Loucy (cell line): Measurements from ENCODE around the gene LRRC46.

Source experiments
- H2AFZ ChIP-seq: fragments of 200-600 bp; sonication (generic); 2 replicates; pipeline ENCODE4 v1.6.0; 2016; ENCODE audit warnings: antibody characterized with exemption, mild to moderate bottlenecking, low read length, moderate library complexity
- H3F3A ChIP-seq: fragments of 200-600 bp; 2 replicates; pipeline ENCODE4 v1.6.0; 2016; ENCODE audit warnings: antibody characterized with exemption, low read depth, mild to moderate bottlenecking
- H3K27me3 ChIP-seq: fragments of 200-600 bp; sonication (generic); 2 replicates; pipeline ENCODE4 v1.6.1; 2014; ENCODE audit warnings: low read length, mild to moderate bottlenecking; ENCODE audit not compliant: insufficient read depth, poor library complexity, severe bottlenecking
- H3K36me3 ChIP-seq: fragments of 200-600 bp; sonication (generic); 2 replicates; pipeline ENCODE4 v1.6.1; 2016; ENCODE audit warnings: low read length; ENCODE audit not compliant: insufficient read depth
- H3K4me1 ChIP-seq: fragments of 200-600 bp; sonication (generic); 2 replicates; pipeline ENCODE4 v1.5.1; 2014; ENCODE audit warnings: low read length, mild to moderate bottlenecking; ENCODE audit not compliant: insufficient read depth, poor library complexity, severe bottlenecking
- H3K4me2 ChIP-seq: fragments of 200-600 bp; sonication (generic); 2 replicates; pipeline ENCODE4 v1.6.0; 2014; ENCODE audit warnings: antibody characterized with exemption, low read length, low read depth, mild to moderate bottlenecking; ENCODE audit not compliant: poor library complexity, severe bottlenecking
- H3K4me3 ChIP-seq: fragments of 200-600 bp; sonication (generic); 2 replicates; pipeline ENCODE4 v1.5.1; 2014; ENCODE audit warnings: low read length, mild to moderate bottlenecking, mixed read lengths; ENCODE audit not compliant: poor library complexity, severe bottlenecking
- H3K79me2 ChIP-seq: fragments of 200-600 bp; sonication (generic); 2 replicates; pipeline ENCODE4 v1.6.1; 2014; ENCODE audit warnings: low read length; ENCODE audit not compliant: insufficient read depth
- H3K9ac ChIP-seq: fragments of 200-600 bp; sonication (generic); 2 replicates; pipeline ENCODE4 v1.6.0; 2014; ENCODE audit warnings: mild to moderate bottlenecking, low read depth, low read length, moderate library complexity; ENCODE audit not compliant: poor library complexity, severe bottlenecking
- H3K9me2 ChIP-seq: fragments of 200-600 bp; sonication (generic); replicated peaks from 2 replicates; pipeline ENCODE4 v1.6.1; 2016; ENCODE audit warnings: low read depth, low read length, mixed read lengths
- H3K9me3 ChIP-seq: fragments of 200-600 bp; sonication (generic); 2 replicates; pipeline ENCODE4 v1.6.1; 2014; ENCODE audit warnings: mild to moderate bottlenecking, antibody characterized with exemption, low read length, low read depth; ENCODE audit not compliant: insufficient read depth
- H4K20me1 ChIP-seq: fragments of 200-600 bp; sonication (generic); 2 replicates; pipeline ENCODE4 v1.6.0; 2014; ENCODE audit warnings: antibody characterized with exemption, low read length, mild to moderate bottlenecking; ENCODE audit not compliant: insufficient read depth, poor library complexity, severe bottlenecking
- EZH2phosphoT487 ChIP-seq: fragments of 200-600 bp; IDR thresholded peaks from 2 replicates; pipeline ENCODE4 v1.6.1; 2018; ENCODE audit warnings: antibody characterized with exemption, mild to moderate bottlenecking, moderate library complexity, borderline replicate concordance
- TF ChIP-seq, protein P1 (sequence below): fragments of 200-600 bp; sonication (generic); conservative IDR thresholded peaks from 2 replicates; pipeline ENCODE4 v1.5.1; 2014; ENCODE audit warnings: mild to moderate bottlenecking, antibody characterized with exemption, low read length

The LRRC46 gene

DNA sequence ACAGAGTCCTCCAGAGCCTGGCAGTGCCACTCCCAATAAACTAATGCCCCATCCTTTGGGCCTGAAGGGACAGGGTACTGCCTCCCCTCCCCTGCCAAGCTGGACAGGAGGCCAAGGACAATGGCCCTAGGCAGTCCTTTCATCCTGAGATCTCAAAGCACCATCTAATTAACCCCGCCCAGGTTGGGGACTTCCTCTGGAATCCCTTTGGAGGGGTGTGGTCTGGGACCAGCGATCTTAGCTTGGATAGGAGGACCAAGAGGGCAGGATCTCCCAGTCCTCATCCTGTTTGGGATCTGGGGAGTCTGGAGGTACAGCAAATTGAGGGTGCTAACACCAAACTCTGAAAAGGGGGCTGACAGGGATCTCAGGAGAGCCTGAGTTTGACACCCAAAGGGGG, 37.6 kb downstream of the LRRC46 start:
- Histone ChIP-seq H4K20me1 (no peaks in the 10 kb centered on the region), H3K79me2 (no peaks in the 10 kb centered on the region), H3K36me3 (no peaks in the 10 kb centered on the region), H3K9ac (no peak overlapping the region), H2AFZ (no peak overlapping the region), H3F3A (no peaks in the 10 kb centered on the region), H3K4me3 (no peak overlapping the region), H3K27me3 (no peaks in the 10 kb centered on the region), H3K4me1 (no peaks in the 10 kb centered on the region), H3K9me3 (no peaks in the 10 kb centered on the region), H3K9me2 (no peaks in the 10 kb centered on the region), H3K4me2 (no peak overlapping the region)
- no peak for TF ChIP-seq EZH2phosphoT487
- TF ChIP-seq, protein P1, sequence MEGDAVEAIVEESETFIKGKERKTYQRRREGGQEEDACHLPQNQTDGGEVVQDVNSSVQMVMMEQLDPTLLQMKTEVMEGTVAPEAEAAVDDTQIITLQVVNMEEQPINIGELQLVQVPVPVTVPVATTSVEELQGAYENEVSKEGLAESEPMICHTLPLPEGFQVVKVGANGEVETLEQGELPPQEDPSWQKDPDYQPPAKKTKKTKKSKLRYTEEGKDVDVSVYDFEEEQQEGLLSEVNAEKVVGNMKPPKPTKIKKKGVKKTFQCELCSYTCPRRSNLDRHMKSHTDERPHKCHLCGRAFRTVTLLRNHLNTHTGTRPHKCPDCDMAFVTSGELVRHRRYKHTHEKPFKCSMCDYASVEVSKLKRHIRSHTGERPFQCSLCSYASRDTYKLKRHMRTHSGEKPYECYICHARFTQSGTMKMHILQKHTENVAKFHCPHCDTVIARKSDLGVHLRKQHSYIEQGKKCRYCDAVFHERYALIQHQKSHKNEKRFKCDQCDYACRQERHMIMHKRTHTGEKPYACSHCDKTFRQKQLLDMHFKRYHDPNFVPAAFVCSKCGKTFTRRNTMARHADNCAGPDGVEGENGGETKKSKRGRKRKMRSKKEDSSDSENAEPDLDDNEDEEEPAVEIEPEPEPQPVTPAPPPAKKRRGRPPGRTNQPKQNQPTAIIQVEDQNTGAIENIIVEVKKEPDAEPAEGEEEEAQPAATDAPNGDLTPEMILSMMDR, result no peak

DNA sequence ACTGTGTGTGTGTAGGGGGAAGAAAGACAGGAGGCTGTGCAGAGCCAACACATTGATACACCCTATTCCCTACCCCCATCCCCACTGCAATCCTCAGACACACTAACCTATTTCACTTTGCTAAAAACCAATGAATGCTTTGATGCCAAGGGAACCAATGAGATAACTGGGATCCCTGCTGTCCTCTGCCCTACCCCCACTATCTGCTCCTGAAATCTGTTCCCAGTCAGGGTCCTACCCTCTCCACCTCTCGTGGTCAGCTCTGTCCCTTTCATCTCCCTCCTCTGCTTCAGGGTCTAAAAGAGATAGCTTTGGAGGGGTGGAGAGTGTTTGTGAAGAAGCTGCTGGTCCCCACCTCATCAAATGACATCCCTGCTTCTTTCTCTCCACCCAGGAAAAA, 38.6 kb downstream of the LRRC46 start:
- no peaks in the 10 kb centered on the region for H3K9me2 ChIP-seq
- no peak overlapping the region for H3K9ac ChIP-seq
- no peak overlapping the region for H3K4me2 ChIP-seq
- no peaks in the 10 kb centered on the region for H3F3A ChIP-seq
- H3K4me1 ChIP-seq, result no peaks in the 10 kb centered on the region
- H2AFZ ChIP-seq, result no peak overlapping the region
- H3K27me3 ChIP-seq, result no peaks in the 10 kb centered on the region
- no peaks in the 10 kb centered on the region for H3K36me3 ChIP-seq
- no peak overlapping the region for H3K4me3 ChIP-seq
- H4K20me1 ChIP-seq, result no peaks in the 10 kb centered on the region
- TF ChIP-seq, protein P1, result no peak
- no peak for TF ChIP-seq EZH2phosphoT487
- H3K79me2 ChIP-seq, result no peaks in the 10 kb centered on the region
- no peaks in the 10 kb centered on the region for H3K9me3 ChIP-seq

DNA sequence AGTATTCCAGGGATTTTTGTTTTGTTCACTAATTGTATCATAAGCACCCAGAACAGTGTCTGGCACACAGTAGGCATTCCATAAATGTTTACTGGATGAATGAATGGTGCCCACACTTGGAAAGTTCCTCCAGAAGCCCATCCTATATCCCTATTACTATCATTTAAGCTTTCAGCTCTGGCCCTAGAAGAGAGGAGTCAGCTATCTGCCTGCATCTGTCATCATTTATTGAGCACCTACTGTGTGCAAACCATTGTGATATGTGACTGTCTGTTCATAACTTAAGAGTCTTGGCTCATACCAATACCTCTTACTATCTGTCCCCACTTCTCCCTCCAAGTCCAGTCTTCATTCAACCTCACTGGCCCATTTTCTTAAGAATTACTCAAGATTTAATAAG, 39.6 kb downstream of the LRRC46 start:
- Histone ChIP-seq H3K79me2 (no peaks in the 10 kb centered on the region), H2AFZ (no peak overlapping the region), H3K4me1 (no peaks in the 10 kb centered on the region), H3K9me2 (no peaks in the 10 kb centered on the region), H3F3A (no peaks in the 10 kb centered on the region), H3K36me3 (no peaks in the 10 kb centered on the region), H4K20me1 (no peaks in the 10 kb centered on the region), H3K27me3 (no peaks in the 10 kb centered on the region), H3K4me2 (no peak overlapping the region), H3K9ac (no peak overlapping the region), H3K9me3 (no peaks in the 10 kb centered on the region), H3K4me3 (no peak overlapping the region)
- no peak for TF ChIP-seq EZH2phosphoT487
- TF ChIP-seq, protein P1, result no peak
